ENCODE results near the gene GMPPA.

- TF ChIP-seq POLR2AphosphoS5 (IDR thresholded peaks at IDR 0.05) (no peak), POLR2A (IDR thresholded peaks at IDR 0.05) (no peak)
- TF ChIP-seq, protein P1, sequence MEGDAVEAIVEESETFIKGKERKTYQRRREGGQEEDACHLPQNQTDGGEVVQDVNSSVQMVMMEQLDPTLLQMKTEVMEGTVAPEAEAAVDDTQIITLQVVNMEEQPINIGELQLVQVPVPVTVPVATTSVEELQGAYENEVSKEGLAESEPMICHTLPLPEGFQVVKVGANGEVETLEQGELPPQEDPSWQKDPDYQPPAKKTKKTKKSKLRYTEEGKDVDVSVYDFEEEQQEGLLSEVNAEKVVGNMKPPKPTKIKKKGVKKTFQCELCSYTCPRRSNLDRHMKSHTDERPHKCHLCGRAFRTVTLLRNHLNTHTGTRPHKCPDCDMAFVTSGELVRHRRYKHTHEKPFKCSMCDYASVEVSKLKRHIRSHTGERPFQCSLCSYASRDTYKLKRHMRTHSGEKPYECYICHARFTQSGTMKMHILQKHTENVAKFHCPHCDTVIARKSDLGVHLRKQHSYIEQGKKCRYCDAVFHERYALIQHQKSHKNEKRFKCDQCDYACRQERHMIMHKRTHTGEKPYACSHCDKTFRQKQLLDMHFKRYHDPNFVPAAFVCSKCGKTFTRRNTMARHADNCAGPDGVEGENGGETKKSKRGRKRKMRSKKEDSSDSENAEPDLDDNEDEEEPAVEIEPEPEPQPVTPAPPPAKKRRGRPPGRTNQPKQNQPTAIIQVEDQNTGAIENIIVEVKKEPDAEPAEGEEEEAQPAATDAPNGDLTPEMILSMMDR (IDR thresholded peaks at IDR 0.05 in 8 of 11, conservative IDR thresholded peaks at IDR 0.05 in 3 of 11): no peak
Measured at GRCh38 chr2:219474285-219475060, 24.2 kb upstream of the GMPPA start.

All from spleen (tissue), 7 donors.